IMR-90 (cell line): ENCODE results near the gene MYO10. TPM values are rescaled to one million over a fixed set of nuclear protein-coding genes. Genes with fewer than 3 reads are reported as not detected.

Source experiments
- ATAC-seq: fragments of 200-7000 bp; cut with Tn5 transposase; 2 replicates; pipeline ENCODE4 v1.9.1; 2020; ENCODE audit warnings: low read depth, mild to moderate bottlenecking, moderate library complexity
- BruUV-seq: library from RNA; stranded (reverse); fragments of 400-500 nt; replicated peaks from 2 replicates; lab custom pipeline; 2021; lab: Mats Ljungman, UMichigan
- CTCF ChIA-PET: fragments of 300-600 bp; formaldehyde crosslinking; extraction: SDS; loops from one replicate; lab custom pipeline; 2021; ENCODE audit warnings: antibody characterized with exemption; lab: Yijun Ruan, JAX
- POLR2A ChIA-PET: fragments of 300-600 bp; sonication (Branson Sonifier 250); formaldehyde crosslinking; loops from one replicate; lab custom pipeline; 2022; ENCODE audit warnings: antibody characterized with exemption; ENCODE audit not compliant: unreplicated experiment; lab: Charles Lee
- DNase-seq: peaks from one replicate; pipeline ENCODE4 v3.0.0; 2013
- H2AFZ ChIP-seq: replicated peaks from 2 replicates; pipeline ENCODE3; 2013; ENCODE audit warnings: low read length, mild to moderate bottlenecking; ENCODE audit not compliant: poor library complexity
- H2AK5ac ChIP-seq: 2 replicates; pipeline ENCODE4 v1.6.1; 2013; ENCODE audit warnings: low read depth, low read length, inconsistent platforms
- H2AK9ac ChIP-seq: replicated peaks from 2 replicates; pipeline ENCODE3; 2013; ENCODE audit warnings: mild to moderate bottlenecking, low read depth, low read length, moderate library complexity; ENCODE audit not compliant: poor library complexity
- H2BK120ac ChIP-seq: 2 replicates; pipeline ENCODE4 v1.6.1; 2013; ENCODE audit warnings: low read depth, low read length, inconsistent platforms
- H2BK15ac ChIP-seq: 3 replicates; pipeline ENCODE4 v1.6.1; 2013; ENCODE audit warnings: low read depth, low read length, inconsistent platforms
- H2BK20ac ChIP-seq: 2 replicates; pipeline ENCODE4 v1.6.1; 2013; ENCODE audit warnings: low read depth, mild to moderate bottlenecking, inconsistent platforms, low read length, moderate library complexity
- H2BK5ac ChIP-seq: 2 replicates; pipeline ENCODE4 v1.6.1; 2013; ENCODE audit warnings: mild to moderate bottlenecking, low read depth, low read length, inconsistent platforms; ENCODE audit not compliant: poor library complexity, severe bottlenecking
- H3K14ac ChIP-seq: replicated peaks from 2 replicates; pipeline ENCODE4 v1.6.1; 2013; ENCODE audit warnings: low read depth, low read length, inconsistent platforms
- H3K18ac ChIP-seq: 2 replicates; pipeline ENCODE4 v1.6.1; 2013; ENCODE audit warnings: low read depth, low read length, control low read depth
- H3K23ac ChIP-seq: 2 replicates; pipeline ENCODE4 v1.6.1; 2013; ENCODE audit warnings: low read depth, low read length, inconsistent platforms
- H3K27ac ChIP-seq: 2 replicates; pipeline ENCODE4 v1.5.1; 2013; ENCODE audit warnings: mild to moderate bottlenecking, control low read depth, low read length; ENCODE audit not compliant: insufficient read depth
- H3K27me3 ChIP-seq: 2 replicates; pipeline ENCODE4 v1.6.1; 2013; ENCODE audit warnings: low read length; ENCODE audit not compliant: control insufficient read depth, insufficient read depth
- H3K36me3 ChIP-seq: 2 replicates; pipeline ENCODE4 v1.6.1; 2013; ENCODE audit warnings: low read length, mixed read lengths; ENCODE audit not compliant: control insufficient read depth, insufficient read depth
- H3K4ac ChIP-seq: 2 replicates; pipeline ENCODE4 v1.6.1; 2013; ENCODE audit warnings: low read depth, low read length, inconsistent platforms
- H3K4me1 ChIP-seq: 2 replicates; pipeline ENCODE4 v1.6.1; 2013; ENCODE audit warnings: low read length, mixed read lengths; ENCODE audit not compliant: control insufficient read depth, insufficient read depth
- H3K4me2 ChIP-seq: 2 replicates; pipeline ENCODE4 v1.6.1; 2013; ENCODE audit warnings: low read depth, mild to moderate bottlenecking, control low read depth, low read length, moderate library complexity
- H3K4me3 ChIP-seq: 2 replicates; pipeline ENCODE4 v1.5.1; 2013; ENCODE audit warnings: low read depth, mild to moderate bottlenecking, control low read depth, low read length, moderate library complexity; ENCODE audit not compliant: insufficient read depth
- H3K56ac ChIP-seq: 2 replicates; pipeline ENCODE4 v1.6.1; 2013; ENCODE audit warnings: low read length, inconsistent platforms; ENCODE audit not compliant: insufficient read depth; ENCODE audit errors: extremely low read depth
- H3K79me1 ChIP-seq, 2 experiments: 2 replicates each; pipeline ENCODE4 v1.6.1; 2013; ENCODE audit warnings: low read length in 2 of 2, inconsistent platforms in 1 of 2, low read depth in 1 of 2
- H3K9ac ChIP-seq: 2 replicates; pipeline ENCODE4 v1.6.1; 2013; ENCODE audit warnings: low read depth, low read length, control low read depth
- H3K9me1 ChIP-seq: 2 replicates; pipeline ENCODE4 v1.6.1; 2013; ENCODE audit warnings: low read length, inconsistent platforms; ENCODE audit not compliant: insufficient read depth
- H3K9me3 ChIP-seq: 2 replicates; pipeline ENCODE4 v1.6.1; 2013; ENCODE audit warnings: low read length; ENCODE audit not compliant: control insufficient read depth, insufficient read depth
- H4K20me1 ChIP-seq: 2 replicates; pipeline ENCODE4 v1.6.1; 2013; ENCODE audit warnings: low read length, inconsistent platforms; ENCODE audit not compliant: insufficient read depth
- H4K5ac ChIP-seq: 2 replicates; pipeline ENCODE4 v1.6.1; 2013; ENCODE audit warnings: mild to moderate bottlenecking, low read depth, low read length, control low read depth
- H4K8ac ChIP-seq, 2 experiments: 2 replicates each; pipeline ENCODE4 v1.6.1; 2013; ENCODE audit warnings: low read depth in 2 of 2, low read length in 2 of 2, control low read depth in 1 of 2, inconsistent platforms in 1 of 2
- H4K91ac ChIP-seq: 2 replicates; pipeline ENCODE4 v1.6.1; 2013; ENCODE audit warnings: low read depth, low read length, inconsistent platforms; ENCODE audit not compliant: insufficient read depth
- CEBPB ChIP-seq: IDR thresholded peaks from 2 replicates; pipeline ENCODE4 v1.6.1; 2012; ENCODE audit warnings: low read depth, low read length, improper control_type of control experiment
- CHD1 ChIP-seq: IDR thresholded peaks from 2 replicates; pipeline ENCODE4 v1.6.1; 2012; ENCODE audit warnings: low read depth, low read length, improper control_type of control experiment
- MXI1 ChIP-seq: IDR thresholded peaks from 2 replicates; pipeline ENCODE4 v1.6.1; 2012; ENCODE audit warnings: low read depth, mild to moderate bottlenecking, low read length, moderate library complexity, borderline replicate concordance
- NFE2L2 ChIP-seq: fragments of 150-350 bp; IDR thresholded peaks from 2 replicates; pipeline ENCODE4 v1.6.1; 2016; ENCODE audit warnings: low read depth, mild to moderate bottlenecking, low read length
- RAD21 ChIP-seq: IDR thresholded peaks from 2 replicates; pipeline ENCODE4 v1.6.1; 2012; ENCODE audit warnings: low read length, improper control_type of control experiment
- RCOR1 ChIP-seq: IDR thresholded peaks from 2 replicates; pipeline ENCODE4 v1.6.1; 2012; ENCODE audit warnings: mild to moderate bottlenecking, low read length, improper control_type of control experiment; ENCODE audit not compliant: insufficient replicate concordance
- WGBS, 2 experiments: methylation state at CpG; one replicate each; pipeline versions ENCODE4 v1.1.5 to v1.1.7; 2013; ENCODE audit warnings: missing lambda C conversion rate in 2 of 2; ENCODE audit not compliant: insufficient read length in 1 of 2; ENCODE audit errors: extremely low coverage in 2 of 2; 5-methylcytosine and 5-hydroxymethylcytosine counted together
- dilution Hi-C: fragments of 300-500 bp; cut with HindIII; formaldehyde crosslinking; loops from one replicate; pipeline ENCODE4 v1.14.3; 2018; ENCODE audit warnings: low sequenced_read_pairs; ENCODE audit not compliant: unreplicated experiment
- in situ Hi-C: fragments of 300-500 bp; cut with MboI; formaldehyde crosslinking; loops from 3 replicates; pipeline ENCODE4 v1.14.3; 2019; ENCODE audit warnings: low sequenced_read_pairs, inconsistent platforms, mixed read lengths
- intact Hi-C: fragments of 100-400 bp; cut with micrococcal nuclease; formaldehyde crosslinking; loops from 2 replicates; pipeline ENCODE4 v1.10.0; 2022
- polyA plus RNA-seq, 3 experiments: library from polyadenylated mRNA; depleted of rRNA; stranded (reverse); fragments of >200 nt; gene quantifications; 2 replicates each; pipeline ENCODE4 v1.2.3, GENCODE V29; 2012; ENCODE audit warnings: low replicate concordance in 1 of 3
- total RNA-seq: library from RNA; depleted of rRNA; stranded (reverse); fragments of >200 nt; gene quantifications from 2 replicates; pipeline ENCODE4 v1.2.3, GENCODE V29; 2012

Gene MYO10
- total and polyA plus RNA-seq, 2 of the 4 experiments (the other 2 are of a cell fraction), result 39.9 to 115 TPM

DNA sequence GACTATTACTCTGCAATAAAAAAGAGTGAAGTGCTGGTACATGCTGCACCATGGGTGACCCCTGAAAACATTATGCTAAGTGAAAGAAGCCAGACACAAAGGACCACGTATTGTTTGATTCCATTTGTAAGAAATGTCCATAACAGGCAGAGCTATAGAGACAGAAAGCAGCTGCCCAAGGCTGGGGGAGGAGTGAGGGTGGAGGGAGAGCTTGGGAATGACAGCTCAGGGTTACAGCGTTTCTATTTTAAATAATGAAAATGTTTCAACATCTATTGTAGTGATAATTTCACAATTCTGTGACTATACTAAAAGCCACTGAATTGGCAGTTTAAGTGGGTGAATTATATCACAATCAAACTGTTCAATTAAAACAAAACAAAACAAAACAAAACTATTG is 81.7 kb downstream of the MYO10 start:
- intact Hi-C loops, result no loop called here

More for the DNA sequence above, 81.7 kb downstream of the MYO10 start:
- no peak for TF ChIP-seq CHD1
- no peak for TF ChIP-seq MXI1
- no peak for TF ChIP-seq RAD21
- no peak for TF ChIP-seq NFE2L2
- no peak for TF ChIP-seq RCOR1
- peak; percentile 31; the same call in 1 of the 2 replicates for TF ChIP-seq CEBPB
- H4K91ac ChIP-seq, result no peak overlapping the region
- BruUV-seq, result no TSS peak
- H3K4me2 ChIP-seq, result no peak overlapping the region
- no peak overlapping the region for H4K5ac ChIP-seq
- H3K9ac ChIP-seq, result no peak overlapping the region
- no peaks in the 10 kb centered on the region for H3K27me3 ChIP-seq
- peaks cover 3% of the 10 kb centered on the region; the same call in 1 of the 2 replicates for H3K9me3 ChIP-seq
- H2BK20ac ChIP-seq, result no peak overlapping the region
- POLR2A ChIA-PET, result no interaction called here
- H3K23ac ChIP-seq, result no peak overlapping the region
- H3K79me1 ChIP-seq, result peaks cover 7 to 80% of the 10 kb centered on the region in 2 experiments; a peak in 3 of 4 replicates
- H3K18ac ChIP-seq, result no peak overlapping the region
- ATAC-seq, result no peak
- CTCF ChIA-PET, result no interaction called here
- no peak overlapping the region for H2AFZ ChIP-seq
- dilution Hi-C loops (no loop called here), in situ Hi-C loops (no loop called here)
- H3K56ac ChIP-seq, result no peak overlapping the region
- no peak for DNase-seq
- no peak overlapping the region for H2AK5ac ChIP-seq
- H3K4me1 ChIP-seq, result peaks cover 22% of the 10 kb centered on the region
- H3K36me3 ChIP-seq, result peaks cover 13% of the 10 kb centered on the region
- H3K14ac ChIP-seq, result no peak overlapping the region
- H3K4me3 ChIP-seq, result no peak overlapping the region
- H3K9me1 ChIP-seq, result peaks cover 31% of the 10 kb centered on the region
- peaks cover 98% of the 10 kb centered on the region for H4K20me1 ChIP-seq
- H2BK5ac ChIP-seq, result no peak overlapping the region
- no peak overlapping the region for H4K8ac ChIP-seq
- H3K27ac ChIP-seq, result no peak overlapping the region
- WGBS, 2 experiments, result no CpG with 5 or more reads among the region's 2 CpGs
- H2BK120ac ChIP-seq, result no peak overlapping the region
- H2BK15ac ChIP-seq, result no peak overlapping the region
- no peak overlapping the region for H3K4ac ChIP-seq
- H2AK9ac ChIP-seq, result no peak overlapping the region
